B cell (primary cell): ENCODE results near the gene MAPK14. TPM values are rescaled to one million over a fixed set of nuclear protein-coding genes. Genes with fewer than 3 reads are reported as not detected.

Experiments used
- ATAC-seq: fragments of 200-7000 bp; cut with Tn5 transposase; one replicate; pipeline ENCODE4 v1.10.0; 2021; ENCODE audit warnings: low read depth, mild to moderate bottlenecking, moderate number of reproducible peaks, moderate library complexity
- CTCF ChIA-PET: fragments of 350-600 bp; sonication (Branson Sonifier 250); formaldehyde crosslinking; loops from one replicate; lab custom pipeline; 2021; ENCODE audit warnings: antibody characterized with exemption, inconsistent platforms; lab: Charles Lee
- POLR2A ChIA-PET: fragments of 350-600 bp; sonication (Branson Sonifier 250); formaldehyde crosslinking; loops from one replicate; lab custom pipeline; 2021; ENCODE audit warnings: antibody characterized with exemption; lab: Charles Lee
- DNase-seq: peaks from one replicate; pipeline ENCODE4 v3.0.0; 2013
- H2AFZ ChIP-seq: 2 replicates; pipeline ENCODE4 v1.6.1; 2012; ENCODE audit warnings: mild to moderate bottlenecking, low read depth, low read length; ENCODE audit not compliant: insufficient read depth, poor library complexity, severe bottlenecking
- H3K27ac ChIP-seq, 2 donors: 1 replicate in 1 of 2; 2 replicates in 1 of 2; pipeline ENCODE4 v1.5.1; 2012 to 2013; ENCODE audit warnings: low read length in 2 of 2, mild to moderate bottlenecking in 2 of 2, moderate library complexity in 1 of 2
- H3K27me3 ChIP-seq, 4 experiments: fragments of 200-600 bp in 1 of 4; sonication (generic) in 1 of 4; replicated peaks in 1 of 4; 1 replicate in 2 of 4; 2 replicates in 2 of 4; pipeline versions ENCODE4 v1.6.1 to v1.7.0; 2013 to 2016; ENCODE audit warnings: low read length in 3 of 4, mild to moderate bottlenecking in 2 of 4, mixed read lengths in 1 of 4, moderate library complexity in 1 of 4; ENCODE audit not compliant: insufficient read depth in 4 of 4, control insufficient read depth in 3 of 4; ENCODE audit errors: control extremely low read depth in 1 of 4
- H3K36me3 ChIP-seq, 2 experiments: replicated peaks in 1 of 2; 1 replicate in 1 of 2; 2 replicates in 1 of 2; pipeline versions ENCODE4 v1.6.1 to v1.7.1; 2013; ENCODE audit warnings: low read length in 1 of 2; ENCODE audit not compliant: insufficient read depth in 2 of 2, control insufficient read depth in 1 of 2; ENCODE audit errors: control extremely low read depth in 1 of 2, extremely low read depth in 1 of 2
- H3K4me1 ChIP-seq, 2 donors: fragments of 200-600 bp in 1 of 2; sonication (generic) in 1 of 2; 1 replicate in 1 of 2; 2 replicates in 1 of 2; pipeline versions ENCODE4 v1.5.1 to v1.6.1; 2013 to 2017; ENCODE audit warnings: low read length in 2 of 2; ENCODE audit not compliant: control insufficient read depth in 2 of 2, insufficient read depth in 2 of 2
- H3K4me2 ChIP-seq: replicated peaks from 2 replicates; pipeline ENCODE3; 2012; ENCODE audit warnings: mild to moderate bottlenecking, low read depth, low read length; ENCODE audit not compliant: poor library complexity, severe bottlenecking
- H3K4me3 ChIP-seq, 5 experiments: fragments of 200-600 bp in 1 of 5; sonication (generic) in 1 of 5; 1 replicate in 3 of 5; 2 replicates in 2 of 5; pipeline versions ENCODE4 v1.5.1 to v1.7.0; 2011 to 2016; ENCODE audit warnings: low read length in 4 of 5, mild to moderate bottlenecking in 4 of 5, low read depth in 2 of 5, control low read depth in 1 of 5, moderate library complexity in 1 of 5; ENCODE audit not compliant: insufficient read depth in 1 of 5; ENCODE audit errors: control extremely low read depth in 1 of 5, extremely low read depth in 1 of 5
- H3K79me2 ChIP-seq: fragments of 200-600 bp; sonication (generic); one replicate; pipeline ENCODE4 v1.6.0; 2016; ENCODE audit warnings: low read length; ENCODE audit not compliant: control insufficient read depth, insufficient read depth
- H3K9ac ChIP-seq: fragments of 200-600 bp; sonication (generic); 2 replicates; pipeline ENCODE4 v1.6.1; 2017; ENCODE audit warnings: mild to moderate bottlenecking, low read length, moderate library complexity
- H3K9me3 ChIP-seq, 3 donors: one replicate each; pipeline versions ENCODE4 v1.6.1 to v1.7.1; 2013; ENCODE audit warnings: low read length in 2 of 3; ENCODE audit not compliant: control insufficient read depth in 2 of 3, insufficient read depth in 1 of 3; ENCODE audit errors: control extremely low read depth in 1 of 3
- H4K20me1 ChIP-seq: 2 replicates; pipeline ENCODE4 v1.6.0; 2012; ENCODE audit warnings: mild to moderate bottlenecking, low read length; ENCODE audit not compliant: insufficient read depth, control insufficient read depth, poor library complexity, severe bottlenecking
- H3K27ac Mint-ChIP-seq: one replicate; pipeline ENCODE4 v1.8.0; 2021; ENCODE audit warnings: mixed read lengths
- H3K27me3 Mint-ChIP-seq: one replicate; pipeline ENCODE4 v1.8.0; 2021; ENCODE audit warnings: mixed read lengths
- H3K4me1 Mint-ChIP-seq: one replicate; pipeline ENCODE4 v1.8.0; 2021; ENCODE audit warnings: mixed read lengths
- H3K4me3 Mint-ChIP-seq: one replicate; pipeline ENCODE4 v1.8.0; 2021; ENCODE audit warnings: mixed read lengths
- H3K9me3 Mint-ChIP-seq: one replicate; pipeline ENCODE4 v1.8.0; 2022; ENCODE audit warnings: mixed read lengths; ENCODE audit not compliant: insufficient read depth
- EZH2 ChIP-seq: IDR thresholded peaks from 2 replicates; pipeline ENCODE4 v1.6.1; 2012; ENCODE audit warnings: borderline replicate concordance, low read depth, mild to moderate bottlenecking, moderate library complexity, low read length; ENCODE audit not compliant: insufficient read depth, poor library complexity, severe bottlenecking
- WGBS: methylation state at CpG from one replicate; pipeline ENCODE4 v1.1.5; 2013; ENCODE audit warnings: missing lambda C conversion rate; ENCODE audit not compliant: insufficient coverage; 5-methylcytosine and 5-hydroxymethylcytosine counted together
- intact Hi-C: fragments of 100-400 bp; cut with micrococcal nuclease; formaldehyde crosslinking; loops from one replicate; pipeline ENCODE4 v1.10.0; 2022
- polyA plus RNA-seq: library from polyadenylated mRNA; depleted of rRNA; stranded (reverse); fragments of >200 nt; gene quantifications from 2 replicates; pipeline ENCODE4 v1.2.3, GENCODE V29; 2012
- total RNA-seq, 2 donors: library from RNA; stranded (reverse); fragments of 120-200 nt in 1 of 2; gene quantifications; 1 replicate in 1 of 2; 2 replicates in 1 of 2; pipeline versions ENCODE4 v1.2.3 to v1.2.4, GENCODE V29; 2013 to 2022
- TF ChIP-seq, protein P1 (sequence below): fragments of 200-600 bp; IDR thresholded peaks from one replicate; pipeline ENCODE4 v1.8.0; 2022; ENCODE audit warnings: antibody characterized with exemption, mild to moderate bottlenecking

MAPK14 gene
- total and polyA plus RNA-seq, 2 donors (not counting 1 experiment from before 2014, with no cell fraction given): 19.5 to 50.4 TPM

DNA sequence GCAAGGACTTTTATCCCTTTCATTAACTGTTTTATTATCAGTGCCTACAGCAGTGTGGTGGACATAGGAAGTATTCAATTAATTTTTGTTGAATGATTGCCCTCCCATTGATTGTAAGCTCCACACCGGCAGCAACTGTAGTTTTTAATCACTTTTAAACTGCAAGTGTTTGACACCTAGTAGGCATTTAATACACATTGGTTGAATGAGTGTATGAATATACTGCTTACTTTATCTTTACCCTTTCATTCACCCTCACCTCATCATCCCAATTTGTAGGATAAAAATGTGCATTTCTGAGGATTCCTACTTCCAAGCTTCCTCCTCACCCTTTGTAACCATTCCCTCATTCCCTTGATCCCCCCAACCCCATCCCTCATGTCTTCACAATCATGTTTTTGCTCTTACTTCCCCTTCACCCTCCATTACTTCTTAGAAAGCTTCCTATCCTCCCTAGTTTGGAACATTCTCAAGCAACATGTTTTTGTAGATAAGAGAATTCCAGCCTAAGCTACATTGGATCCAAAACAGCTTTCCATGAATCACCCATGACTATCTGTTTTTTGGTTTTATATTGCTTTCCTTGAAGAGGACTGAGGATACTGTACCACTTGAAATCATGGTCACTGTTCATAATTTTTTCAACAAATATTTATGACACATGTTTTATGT lies 2.2 kb upstream of the MAPK14 start:
- DNase-seq (no peak), ATAC-seq (no peak)
- Histone ChIP-seq H4K20me1 (peaks cover 10% of the 10 kb centered on the region), H3K4me1 (peaks cover 18 to 24% of the 10 kb centered on the region in 2 donors), H3K9me3 (no peaks in the 10 kb centered on the region), H3K36me3 (no peaks in the 10 kb centered on the region), H3K79me2 (peaks cover 29% of the 10 kb centered on the region), H3K27me3 (peaks cover 0 to 19% (median 16%) of the 10 kb centered on the region in 4 experiments), H3K27ac (no peak overlapping the region), H3K4me2 (no peak overlapping the region), H3K9ac (no peak overlapping the region), H3K4me3 (no peak overlapping the region), H2AFZ (no peak overlapping the region)
- no peaks in the 10 kb centered on the region for H3K9me3 Mint-ChIP-seq
- intact Hi-C loops: loop anchor here (5.0 kb wide), 3 partner anchors 317 to 573 kb away; partner anchors contain the start of genes FANCE and SRSF3
- no CpG with 5 or more reads among the region's 1 CpG for WGBS
- peaks cover 23% of the 10 kb centered on the region for H3K4me1 Mint-ChIP-seq
- no peak overlapping the region for H3K27ac Mint-ChIP-seq
- ChIA-PET POLR2A (no interaction called here), CTCF (interaction anchor here (0.9 to 9.2 kb wide), 4 partner anchors 12 to 334 kb away, joined by 3 to 150 read pairs (median 24); no protein-coding TSS in a partner anchor)
- peaks cover 23% of the 10 kb centered on the region for H3K27me3 Mint-ChIP-seq
- no peak overlapping the region for H3K4me3 Mint-ChIP-seq
- TF ChIP-seq, protein P1, sequence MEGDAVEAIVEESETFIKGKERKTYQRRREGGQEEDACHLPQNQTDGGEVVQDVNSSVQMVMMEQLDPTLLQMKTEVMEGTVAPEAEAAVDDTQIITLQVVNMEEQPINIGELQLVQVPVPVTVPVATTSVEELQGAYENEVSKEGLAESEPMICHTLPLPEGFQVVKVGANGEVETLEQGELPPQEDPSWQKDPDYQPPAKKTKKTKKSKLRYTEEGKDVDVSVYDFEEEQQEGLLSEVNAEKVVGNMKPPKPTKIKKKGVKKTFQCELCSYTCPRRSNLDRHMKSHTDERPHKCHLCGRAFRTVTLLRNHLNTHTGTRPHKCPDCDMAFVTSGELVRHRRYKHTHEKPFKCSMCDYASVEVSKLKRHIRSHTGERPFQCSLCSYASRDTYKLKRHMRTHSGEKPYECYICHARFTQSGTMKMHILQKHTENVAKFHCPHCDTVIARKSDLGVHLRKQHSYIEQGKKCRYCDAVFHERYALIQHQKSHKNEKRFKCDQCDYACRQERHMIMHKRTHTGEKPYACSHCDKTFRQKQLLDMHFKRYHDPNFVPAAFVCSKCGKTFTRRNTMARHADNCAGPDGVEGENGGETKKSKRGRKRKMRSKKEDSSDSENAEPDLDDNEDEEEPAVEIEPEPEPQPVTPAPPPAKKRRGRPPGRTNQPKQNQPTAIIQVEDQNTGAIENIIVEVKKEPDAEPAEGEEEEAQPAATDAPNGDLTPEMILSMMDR: no peak
- no peak for TF ChIP-seq EZH2

DNA sequence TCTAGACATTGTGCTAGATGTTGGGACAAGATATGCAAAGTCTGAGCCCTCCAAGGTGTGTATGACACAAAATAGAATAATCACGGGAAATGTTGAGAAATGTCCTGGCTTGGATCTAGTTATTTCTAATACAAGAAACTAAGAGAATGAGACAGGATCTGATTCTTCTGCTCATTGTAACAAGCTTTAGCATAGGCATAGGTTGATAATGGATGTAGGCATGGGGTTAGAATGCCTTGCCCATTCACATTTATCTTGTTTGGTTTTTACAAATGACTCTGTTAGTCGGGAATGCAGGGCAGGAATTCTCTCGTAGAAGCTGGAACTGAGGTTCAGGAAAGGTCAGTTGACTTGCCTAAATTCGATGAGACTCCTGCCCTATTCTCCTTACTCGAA lies 1.7 kb upstream of the MAPK14 start:
- Histone ChIP-seq H3K9ac (no peak overlapping the region), H4K20me1 (peaks cover 16% of the 10 kb centered on the region), H3K36me3 (no peaks in the 10 kb centered on the region), H3K4me2 (no peak overlapping the region), H3K4me1 (peaks cover 20 to 24% of the 10 kb centered on the region in 2 donors), H3K9me3 (no peaks in the 10 kb centered on the region), H3K27ac (no peak overlapping the region), H3K4me3 (no peak overlapping the region), H3K79me2 (peaks cover 34% of the 10 kb centered on the region), H2AFZ (no peak overlapping the region), H3K27me3 (peaks cover 0 to 19% (median 16%) of the 10 kb centered on the region in 4 experiments)
- no peak overlapping the region for H3K4me3 Mint-ChIP-seq
- no peak for ATAC-seq
- H3K27ac Mint-ChIP-seq: no peak overlapping the region
- WGBS: 98% methylated on average over 5 of the region's 5 CpGs
- ChIA-PET CTCF (interaction anchor here (0.7 to 9.2 kb wide), 6 partner anchors 12 to 334 kb away, joined by 3 to 150 read pairs (median 4); no protein-coding TSS in a partner anchor), POLR2A (no interaction called here)
- peaks cover 26% of the 10 kb centered on the region for H3K4me1 Mint-ChIP-seq
- TF ChIP-seq EZH2: no peak
- TF ChIP-seq, protein P1: no peak
- no peaks in the 10 kb centered on the region for H3K9me3 Mint-ChIP-seq
- peaks cover 23% of the 10 kb centered on the region for H3K27me3 Mint-ChIP-seq
- no peak for DNase-seq
- intact Hi-C loops: loop anchor here (2.0 to 5.0 kb wide), 4 partner anchors 95 to 574 kb away; partner anchors contain the start of genes FANCE and SRSF3
